CD4-positive, alpha-beta T cell treated with Interleukin-17A for 1 hour (primary cell): Measurements from ENCODE around the gene CASTOR2.
"Not testable (repeated sequence)": the region's sequence is repeated elsewhere in the genome, so short reads cannot be mapped to it uniquely, and the experiment has no call there.

Source experiments
- DNase-seq: peaks from one replicate; pipeline ENCODE4 v3.0.0-alpha.2; 2020

The CASTOR2 gene

DNA sequence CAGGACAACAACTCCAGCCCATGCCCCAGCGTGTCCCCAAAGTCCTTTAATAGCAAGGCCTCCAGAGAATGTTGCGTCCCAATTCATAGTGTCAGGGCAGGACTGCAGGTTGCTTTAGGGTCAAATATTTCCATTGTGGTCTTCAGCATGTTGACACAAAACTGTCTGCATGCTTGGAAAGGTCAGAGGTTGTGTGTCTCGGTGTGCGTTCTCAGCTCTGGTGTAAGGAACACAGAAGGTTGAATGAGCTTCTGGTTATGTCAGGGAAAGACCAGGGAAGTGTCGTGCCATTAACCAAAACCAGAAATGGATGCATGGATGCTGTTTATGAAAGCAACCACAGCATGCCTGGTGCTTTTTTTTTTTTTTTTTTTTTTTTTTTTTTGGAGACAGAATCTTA, 31.9 kb downstream of the CASTOR2 start:
- DNase-seq: not testable (repeated sequence)

DNA sequence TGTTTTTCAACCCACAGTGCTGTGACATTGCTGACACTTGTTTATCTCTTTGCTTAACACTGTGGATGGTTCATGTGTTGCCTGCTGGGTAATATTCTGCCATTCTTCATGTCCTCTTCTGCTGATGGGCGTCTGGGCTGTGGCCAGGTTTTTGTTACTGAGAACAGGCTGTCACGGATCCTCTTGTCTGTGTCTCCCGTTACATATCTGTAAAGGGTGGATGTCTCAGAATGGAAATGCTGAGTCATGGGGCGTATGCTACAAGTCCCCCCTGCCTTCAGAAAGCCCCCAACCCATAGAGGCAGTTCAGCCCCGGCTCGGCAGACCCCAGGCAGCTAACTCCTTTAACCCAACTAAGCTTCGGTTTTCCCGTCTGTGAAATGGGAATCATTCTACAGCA, 33.3 kb downstream of the CASTOR2 start:
- DNase-seq: not testable (repeated sequence)

DNA sequence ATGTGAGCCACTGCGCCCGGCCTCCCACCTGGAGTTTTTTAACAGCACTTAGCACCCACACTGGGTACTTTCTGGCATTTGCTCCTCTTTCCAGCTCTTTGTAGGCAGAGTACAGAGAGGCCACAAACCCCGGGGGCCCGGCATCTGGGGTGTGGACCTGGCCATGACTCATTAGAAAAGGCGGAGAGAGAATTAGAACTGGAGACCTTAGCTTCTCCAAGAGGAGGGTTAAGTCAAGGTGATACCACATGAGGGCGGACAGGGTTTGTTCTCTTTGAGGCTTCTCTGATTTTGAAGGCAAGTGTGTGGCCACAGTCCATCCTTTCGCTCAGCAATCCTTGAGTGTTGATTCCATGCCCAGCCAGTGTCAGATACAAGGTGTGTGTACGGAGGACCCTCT, 36.9 kb downstream of the CASTOR2 start:
- not testable (repeated sequence) for DNase-seq

DNA sequence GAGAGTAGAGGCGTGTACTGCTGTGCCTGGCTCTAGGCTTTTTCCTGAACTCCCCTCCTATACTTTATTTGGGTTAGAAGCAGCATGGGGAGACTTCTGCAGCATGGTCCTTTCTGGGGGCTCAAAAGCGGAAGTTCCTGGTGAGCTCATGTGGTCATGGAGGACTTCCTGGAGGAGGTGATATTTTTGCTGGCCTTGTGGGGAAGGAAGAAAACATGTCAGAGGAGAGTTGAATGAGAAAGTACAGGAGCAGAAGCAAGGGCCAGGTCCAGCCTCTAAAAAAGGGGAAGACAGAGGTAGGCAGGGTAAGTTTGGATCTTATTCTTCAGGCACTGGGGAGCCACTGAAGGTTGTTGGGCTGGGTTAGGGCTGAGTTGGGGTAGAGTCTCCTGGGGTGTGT, 45.5 kb downstream of the CASTOR2 start:
- no peak for DNase-seq

DNA sequence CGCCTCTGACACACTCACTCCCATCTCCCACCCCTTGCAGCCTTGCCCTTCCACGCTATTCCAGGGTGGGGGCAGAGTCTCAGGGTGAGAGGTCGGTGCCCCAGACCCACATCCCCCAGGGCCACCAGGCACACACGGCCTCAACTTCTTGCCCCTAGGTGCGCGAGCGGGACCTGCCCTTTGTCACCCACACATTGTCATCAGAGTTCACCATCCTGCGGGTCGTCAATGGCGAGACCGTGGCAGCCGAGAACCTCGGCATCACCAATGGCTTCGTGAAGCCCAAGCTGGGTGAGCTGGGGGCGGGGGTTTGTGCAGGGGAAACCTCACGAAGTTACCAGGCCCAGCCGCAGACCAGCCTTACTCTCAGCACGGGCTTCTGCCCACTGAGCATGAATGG, 53.3 kb downstream of the CASTOR2 start:
- DNase-seq: no peak

DNA sequence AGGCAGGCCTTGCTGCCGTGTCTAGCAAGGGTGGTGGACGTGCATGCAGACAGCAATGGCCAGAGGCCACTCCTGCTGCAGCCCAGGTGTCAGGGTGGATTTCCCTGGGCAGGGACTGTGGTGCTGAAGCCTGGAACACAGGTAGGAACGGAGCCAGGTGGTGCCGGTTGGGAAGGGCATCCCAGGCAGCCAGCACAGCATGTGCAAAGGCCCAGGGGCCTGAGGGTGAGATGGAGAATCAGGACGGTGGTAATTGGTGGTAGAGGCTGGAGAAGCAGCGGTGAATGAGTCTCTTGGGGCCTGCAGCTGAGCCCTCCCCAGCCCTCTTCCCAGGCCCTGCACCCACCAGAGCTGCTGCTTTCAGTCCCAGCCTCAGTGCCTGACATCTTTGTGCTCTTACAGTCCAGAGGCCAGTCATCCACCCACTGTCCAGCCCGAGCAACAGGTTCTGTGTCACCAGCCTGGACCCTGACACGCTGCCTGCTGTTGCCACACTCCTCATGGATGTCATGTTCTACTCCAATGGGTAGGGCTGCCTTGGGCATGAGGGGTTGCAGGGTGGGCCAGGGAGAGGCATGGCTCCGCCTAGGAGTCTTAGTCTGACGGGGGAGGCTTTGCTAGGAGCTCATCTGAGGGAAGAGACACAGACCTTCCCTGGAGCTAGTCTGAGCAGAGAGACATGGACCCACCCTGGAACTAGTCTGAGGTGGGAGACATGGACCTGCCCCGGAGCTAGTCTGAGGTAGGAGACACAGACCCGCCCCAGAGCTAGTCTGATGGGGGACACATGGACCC, 54.3 kb downstream of the CASTOR2 start:
- no peak for DNase-seq

DNA sequence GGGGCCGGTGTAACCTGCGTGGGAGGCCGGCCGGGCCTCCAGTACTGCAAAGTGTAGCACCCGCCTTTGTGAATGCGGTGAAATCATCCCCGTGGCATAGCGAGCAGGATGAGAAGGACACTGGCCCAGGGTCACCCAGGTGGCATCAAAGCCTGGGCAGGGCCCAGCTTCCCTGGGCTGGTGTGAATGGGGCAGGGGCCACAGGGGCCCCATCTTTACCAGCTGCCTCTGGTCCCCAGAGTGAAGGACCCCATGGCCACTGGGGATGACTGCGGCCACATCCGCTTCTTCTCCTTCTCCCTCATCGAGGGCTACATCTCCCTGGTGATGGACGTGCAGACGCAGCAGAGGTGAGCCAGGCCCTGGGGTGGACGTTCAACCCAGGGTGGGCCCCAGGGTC, 55.3 kb downstream of the CASTOR2 start:
- no peak for DNase-seq

DNA sequence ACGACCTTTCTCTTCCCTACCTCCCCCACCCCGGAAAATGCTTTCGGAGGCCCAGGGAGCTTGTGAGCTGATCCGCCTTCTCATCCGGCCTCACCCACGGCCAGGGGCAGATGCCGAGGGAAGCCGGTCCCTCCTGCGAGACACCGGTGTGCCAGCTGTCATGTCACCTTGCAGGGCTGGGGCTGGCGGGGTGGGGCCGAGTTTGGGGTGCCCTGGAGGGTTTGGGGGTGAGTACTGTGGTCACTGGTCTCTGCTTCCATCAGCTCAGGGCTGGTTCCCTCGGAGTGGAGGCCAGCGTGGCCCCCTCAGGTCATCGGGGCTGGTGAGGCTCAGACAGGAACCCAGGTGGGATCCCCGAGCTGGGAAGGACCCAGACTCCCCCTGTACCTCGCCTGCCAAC, 60.4 kb downstream of the CASTOR2 start:
- DNase-seq: no peak

DNA sequence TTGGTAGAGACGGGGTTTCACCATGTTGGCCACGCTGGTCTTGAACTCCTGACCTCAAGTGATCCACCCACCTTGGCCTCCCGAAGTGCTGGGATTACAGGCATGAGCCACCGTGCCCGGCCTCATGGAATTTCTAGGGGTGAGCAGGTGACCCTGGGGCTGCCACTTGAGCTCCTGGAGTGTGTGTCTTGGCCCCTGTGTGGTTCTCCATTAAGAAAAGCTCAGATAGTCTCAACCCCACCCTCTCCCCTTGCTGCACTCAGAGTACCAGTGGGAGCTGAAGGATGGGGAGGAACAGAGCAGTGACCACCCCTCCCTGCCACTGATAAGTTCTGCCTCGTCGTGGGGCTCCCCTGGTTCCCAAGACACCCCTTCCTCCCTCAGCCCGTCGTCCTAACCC, 63.8 kb downstream of the CASTOR2 start:
- no peak for DNase-seq

DNA sequence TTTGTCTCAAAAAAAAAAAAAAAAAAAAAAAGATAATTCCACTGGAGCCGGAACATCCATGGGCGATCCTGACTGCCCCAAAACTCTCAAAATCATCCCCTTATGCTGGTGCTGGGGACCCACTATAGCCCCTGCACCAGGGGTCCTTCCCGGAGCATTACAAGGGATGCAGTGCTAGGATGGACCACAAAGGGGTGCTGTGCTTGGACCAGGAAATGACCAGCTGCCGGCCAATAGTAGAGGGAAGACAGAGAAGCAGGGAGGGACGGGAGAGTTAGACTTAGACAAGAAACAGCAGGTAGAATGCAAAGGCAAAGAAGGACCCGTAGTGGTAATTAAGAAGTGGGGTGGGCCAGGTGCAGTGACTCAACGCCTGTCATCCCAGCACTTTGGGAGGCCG, 68.6 kb downstream of the CASTOR2 start:
- no peak for DNase-seq

DNA sequence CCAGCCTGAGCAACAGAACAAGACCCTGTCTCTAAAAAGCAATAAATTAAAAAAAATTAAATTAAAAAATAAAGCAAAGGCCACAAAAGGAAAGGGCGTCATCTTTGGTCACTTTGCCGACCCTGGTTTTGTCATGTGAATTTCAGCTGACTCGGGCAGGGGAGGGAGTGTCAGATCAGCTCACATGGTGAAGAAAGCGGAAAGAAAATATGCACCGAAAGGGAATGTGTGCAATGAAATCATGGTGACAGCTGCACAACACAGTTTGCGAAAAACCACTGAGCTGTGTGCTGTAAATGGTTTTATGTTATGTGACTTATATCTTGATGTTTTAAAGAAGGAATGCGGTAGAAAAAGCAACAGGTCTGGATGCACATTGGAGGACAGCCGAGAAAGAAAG, 69.3 kb downstream of the CASTOR2 start:
- no peak for DNase-seq

DNA sequence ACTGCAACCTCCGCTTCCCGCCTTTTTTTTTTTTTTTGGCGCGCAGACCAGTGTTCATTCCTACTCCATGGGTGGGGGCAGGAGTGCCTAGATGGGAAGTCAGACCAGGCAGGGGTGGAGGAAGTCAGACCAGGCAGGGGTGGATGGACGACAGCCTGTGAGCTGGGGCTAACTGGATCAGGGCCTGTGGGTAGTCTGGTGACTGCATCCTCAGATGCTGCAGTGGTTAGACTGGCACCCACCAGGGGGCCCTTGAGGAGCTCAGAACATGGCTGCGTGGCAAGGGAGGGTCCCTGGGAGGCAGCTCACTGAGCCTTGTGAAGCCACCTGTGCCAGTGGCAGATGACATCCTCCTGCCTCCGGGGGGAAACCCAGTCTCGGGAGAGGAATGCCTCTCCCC, 74.0 kb downstream of the CASTOR2 start:
- DNase-seq: no peak

DNA sequence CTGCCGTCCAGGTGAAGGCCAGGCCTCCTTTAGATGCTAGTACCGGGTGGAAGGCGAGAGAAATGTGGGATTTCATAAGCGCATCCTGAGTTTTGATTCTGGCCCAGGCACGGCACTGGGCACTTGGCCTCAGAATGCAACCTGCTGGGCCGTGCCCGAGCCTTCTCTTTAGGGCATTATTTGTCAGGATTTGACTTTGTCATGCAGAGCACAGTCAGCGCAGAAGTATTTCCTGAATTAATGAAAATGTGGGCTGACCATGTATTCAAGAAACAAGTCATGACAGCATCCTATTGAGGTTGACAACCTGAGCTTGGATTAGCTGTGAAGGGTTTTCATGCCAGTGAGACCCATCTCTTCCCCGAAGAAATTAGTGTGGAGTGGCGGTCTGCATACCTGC, 74.7 kb downstream of the CASTOR2 start:
- no peak for DNase-seq

DNA sequence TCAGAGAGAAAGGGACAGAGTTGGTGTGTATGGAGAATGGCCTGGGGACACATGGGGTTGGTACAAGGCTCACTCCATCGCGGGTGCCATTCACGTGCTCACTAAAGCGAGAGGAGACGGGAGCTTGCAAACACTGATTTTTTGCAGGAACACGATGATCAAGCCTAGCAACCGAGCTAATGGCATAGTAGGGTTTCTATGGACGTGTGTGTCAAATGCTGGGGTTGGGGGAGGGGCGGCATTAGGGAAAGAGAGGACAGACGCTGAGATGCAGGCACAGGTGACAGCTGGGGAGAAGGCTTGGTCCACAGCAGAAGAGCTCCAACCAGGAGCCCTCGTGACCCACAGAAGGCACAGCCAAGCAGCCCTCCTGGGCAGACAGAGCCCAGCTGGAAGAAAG, 75.2 kb downstream of the CASTOR2 start:
- DNase-seq: no peak

DNA sequence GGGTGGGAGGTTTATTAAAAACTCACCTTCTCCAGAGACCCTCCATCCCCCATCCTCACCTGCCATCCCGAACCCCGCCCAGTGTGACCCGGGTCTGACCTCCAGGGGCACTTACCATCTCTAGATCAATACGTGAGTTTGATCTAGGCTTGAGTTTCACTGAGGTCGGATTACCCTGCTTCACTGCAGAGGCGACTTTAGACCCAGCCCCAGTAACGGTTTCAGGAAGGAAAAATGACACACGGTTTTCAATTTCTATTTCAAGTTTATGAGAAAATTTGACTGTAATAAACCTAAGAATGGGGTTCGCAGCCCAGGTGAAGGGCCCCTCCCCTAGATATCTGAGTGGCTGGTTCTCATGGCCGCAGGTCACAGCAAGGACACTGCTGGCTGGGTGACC, 76.0 kb downstream of the CASTOR2 start:
- DNase-seq: no peak

DNA sequence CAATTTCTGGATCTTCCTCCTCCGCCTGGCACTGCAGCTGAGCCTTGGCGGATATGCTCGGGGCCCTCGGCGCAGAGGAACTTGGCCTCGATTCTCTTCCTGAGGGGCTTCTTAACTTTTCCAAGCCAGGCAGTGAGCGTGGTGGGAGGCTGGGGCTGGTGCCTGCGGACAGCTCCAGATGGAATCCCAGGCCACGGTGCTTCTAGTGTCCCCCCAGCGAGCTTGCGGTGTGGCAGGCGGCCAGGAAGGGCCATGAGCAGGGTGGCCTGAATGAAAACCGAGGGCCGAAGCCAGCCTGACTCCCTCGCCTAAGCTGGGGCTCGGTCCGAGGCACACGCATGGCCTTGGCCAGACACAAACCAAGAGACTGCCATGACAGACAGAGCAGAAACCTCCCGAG, 77.8 kb downstream of the CASTOR2 start:
- no peak for DNase-seq

DNA sequence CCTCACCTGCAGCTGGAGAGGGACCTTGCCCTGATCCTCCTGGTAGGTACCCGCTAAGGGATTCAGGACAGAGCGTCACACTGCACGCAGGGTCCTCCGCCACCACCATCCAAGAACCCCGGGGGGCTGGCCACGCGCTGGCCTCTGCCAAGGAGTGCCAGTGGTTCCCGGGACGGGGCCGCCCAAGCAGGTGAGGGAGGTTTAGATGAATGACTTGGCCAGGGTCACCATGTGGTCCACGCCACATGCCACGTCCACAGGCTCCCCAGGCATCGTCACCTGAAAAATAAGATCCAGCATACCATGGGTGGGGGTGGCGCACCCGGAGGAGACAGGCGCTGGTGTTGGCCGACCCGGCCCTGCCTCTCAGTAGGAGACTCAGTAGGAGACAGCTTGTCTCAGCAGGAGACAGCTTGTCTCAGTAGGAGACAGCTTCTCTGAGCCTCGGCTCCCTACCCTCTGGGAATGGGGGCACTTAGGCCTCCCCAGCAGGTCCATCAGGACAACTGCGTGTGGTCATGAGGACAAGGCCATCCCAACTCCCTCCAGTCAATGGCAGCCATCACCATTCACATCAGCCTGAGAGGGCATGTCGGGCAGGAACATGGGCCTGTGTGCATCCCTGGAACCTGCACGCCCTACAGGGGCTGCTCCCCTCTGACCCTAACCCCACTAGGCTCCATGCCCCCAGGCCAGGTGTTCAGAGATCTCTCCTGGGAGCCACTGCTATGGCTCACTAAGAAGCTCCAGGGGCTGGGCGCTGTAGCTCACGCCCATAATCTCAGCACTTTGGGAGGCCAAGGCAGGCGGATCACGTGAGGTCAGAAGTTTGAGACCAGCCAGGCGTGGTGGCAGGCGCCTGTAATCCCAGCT, 78.6 kb downstream of the CASTOR2 start:
- no peak for DNase-seq

DNA sequence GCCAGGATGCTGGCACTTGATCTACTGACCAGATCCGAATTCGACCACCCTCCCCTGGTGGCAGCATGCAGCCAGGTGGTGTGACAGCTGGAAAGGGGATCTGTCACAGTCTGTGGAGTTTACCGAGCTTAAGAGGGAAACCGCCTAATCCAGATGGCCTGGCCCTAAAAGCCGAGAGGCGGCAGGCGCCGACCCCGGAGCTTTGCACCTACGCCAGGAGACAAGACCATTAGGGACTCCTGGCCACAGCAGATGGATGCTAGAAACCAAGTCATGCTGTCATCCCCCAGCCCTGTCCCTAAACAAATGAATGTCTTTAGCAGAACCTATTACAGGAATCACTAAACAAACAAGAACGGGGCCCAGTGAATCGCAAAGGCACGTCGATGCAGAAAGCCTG, 81.4 kb downstream of the CASTOR2 start:
- no peak for DNase-seq

DNA sequence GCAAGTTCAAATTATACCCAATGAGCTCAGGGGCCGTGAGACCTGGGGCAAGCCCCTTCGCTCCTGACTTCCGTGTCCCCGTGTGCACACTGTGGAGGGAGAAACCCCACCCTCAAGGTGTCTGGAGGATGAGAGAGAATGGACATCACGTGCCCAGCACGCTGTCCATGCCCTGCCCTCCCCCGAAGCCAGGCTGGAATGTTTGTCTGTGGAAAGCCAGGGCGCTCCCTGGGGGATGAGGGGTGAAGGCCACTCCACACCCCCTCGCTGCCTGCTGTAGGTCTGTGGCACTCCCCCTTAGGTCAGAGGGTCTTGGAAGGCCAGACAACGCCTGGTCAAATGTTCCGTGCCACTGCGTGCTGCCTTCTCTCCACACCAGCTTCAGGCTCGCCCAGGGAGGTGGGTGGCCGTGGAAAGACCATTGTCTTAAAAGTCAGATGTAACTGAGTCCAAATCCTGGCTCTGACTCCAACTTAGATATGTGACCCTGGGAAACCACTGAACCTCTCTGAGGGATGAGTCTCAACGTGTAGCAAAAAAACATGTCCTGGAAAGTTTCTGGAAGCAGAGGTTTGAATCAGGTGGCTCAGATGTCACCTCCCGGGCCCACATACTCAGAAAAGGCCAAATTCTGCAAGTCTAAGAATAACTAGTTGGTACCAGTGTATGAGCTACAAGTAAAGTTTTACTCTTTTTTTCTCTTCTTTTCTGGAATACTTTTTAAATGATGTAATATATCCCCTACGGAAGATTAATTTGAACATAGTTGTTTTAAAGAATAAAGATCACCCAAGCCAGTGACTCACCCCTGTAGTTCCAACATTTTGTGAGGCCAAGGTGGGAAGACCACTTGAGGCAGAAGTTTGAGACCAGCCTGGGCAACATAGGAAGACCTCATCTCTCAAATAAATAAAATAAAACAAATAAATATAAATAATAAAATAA, 84.2 kb downstream of the CASTOR2 start:
- no peak for DNase-seq

DNA sequence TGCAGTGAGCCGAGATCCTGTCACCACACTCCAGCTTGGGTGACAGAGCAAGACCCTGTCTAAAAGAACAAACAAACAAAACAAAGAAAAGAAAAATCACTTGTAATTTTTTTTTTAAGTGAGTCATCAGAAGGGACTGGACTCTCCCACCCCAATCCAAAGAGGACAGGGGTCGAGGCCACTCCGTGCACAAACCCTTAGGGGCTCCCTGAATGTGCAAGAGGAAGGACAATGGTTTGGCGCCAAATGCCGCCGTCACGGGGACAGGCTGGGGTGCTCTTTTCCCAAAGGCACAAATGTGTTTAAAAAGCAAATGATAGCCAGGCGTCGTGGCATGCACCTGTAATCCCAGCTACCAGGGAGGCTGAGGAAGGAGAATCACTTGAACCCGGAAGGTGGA, 85.3 kb downstream of the CASTOR2 start:
- no peak for DNase-seq

DNA sequence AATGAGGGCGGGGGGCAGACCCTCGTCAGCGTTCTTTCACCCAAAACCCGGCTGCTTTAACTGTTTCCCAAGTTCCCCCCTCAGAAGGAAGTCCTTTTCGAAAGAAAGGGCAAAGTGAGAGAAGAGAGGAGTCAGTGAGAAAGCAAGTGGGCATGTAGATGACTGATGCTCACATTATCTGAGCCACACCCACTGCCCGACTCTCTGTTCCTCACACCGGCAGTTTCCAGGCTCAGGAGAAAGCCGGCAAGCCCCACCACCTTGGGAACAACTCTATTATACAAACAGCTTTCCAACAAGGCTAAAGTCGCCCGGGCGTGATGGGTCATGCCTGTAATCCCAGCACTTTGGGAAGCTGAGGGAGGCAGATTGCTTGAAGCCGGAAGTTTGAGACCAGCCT, 86.0 kb downstream of the CASTOR2 start:
- DNase-seq: no peak

DNA sequence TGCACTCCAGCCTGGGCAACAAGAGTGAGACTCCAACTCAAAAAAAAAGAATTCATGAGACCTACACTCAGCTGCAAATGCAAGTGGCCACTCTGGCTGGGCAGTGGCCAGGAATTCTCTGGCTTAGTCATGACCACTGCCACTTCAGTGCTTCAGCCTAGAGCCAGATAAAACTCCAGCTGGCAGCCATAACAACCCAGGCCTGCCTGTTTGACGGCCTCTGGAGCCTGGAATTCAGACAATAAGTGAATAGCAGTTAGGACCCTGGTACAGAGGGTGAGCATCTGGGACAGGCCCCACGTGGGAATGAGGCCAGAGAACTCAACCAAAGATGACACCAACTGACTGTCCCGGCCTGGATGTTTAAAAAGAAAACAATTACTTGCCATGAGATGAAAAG, 90.2 kb downstream of the CASTOR2 start:
- DNase-seq: no peak

DNA sequence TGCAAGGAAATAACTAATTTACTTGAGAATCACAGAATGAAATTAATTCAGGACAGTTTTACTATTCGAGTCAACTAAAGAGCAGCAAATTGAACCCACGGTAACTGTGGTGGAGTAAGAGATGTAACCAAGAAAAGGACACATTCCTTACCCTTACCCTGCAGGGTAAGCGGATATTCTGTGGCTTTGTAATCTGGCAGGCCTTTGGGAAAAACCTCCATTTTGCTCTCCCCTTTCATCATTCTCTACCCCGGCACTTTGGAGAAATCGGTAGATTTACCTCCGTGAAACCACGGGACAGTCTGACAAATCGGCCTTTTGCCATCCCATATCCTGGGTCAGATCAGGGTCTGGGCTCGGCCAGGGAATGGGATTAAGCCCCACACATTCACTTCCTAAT, 90.7 kb downstream of the CASTOR2 start:
- no peak for DNase-seq
